CD14-positive monocyte (primary cell): ENCODE results near the gene KRT23. TPM values are rescaled to one million over a fixed set of nuclear protein-coding genes. Genes with fewer than 3 reads are reported as not detected.

Source experiments
- DNase-seq, 3 donors: peaks; one replicate each; pipeline ENCODE4 v3.0.0-alpha.2; 2011 to 2022
- H2AFZ ChIP-seq: 2 replicates; pipeline ENCODE4 v1.6.0; 2012; ENCODE audit warnings: mild to moderate bottlenecking, low read depth, low read length, inconsistent platforms; ENCODE audit not compliant: insufficient read depth, poor library complexity, severe bottlenecking
- H3K27ac ChIP-seq, 2 donors: 1 replicate in 1 of 2; 2 replicates in 1 of 2; pipeline ENCODE4 v1.5.1; 2012 to 2013; ENCODE audit warnings: low read length in 2 of 2, control low read depth in 1 of 2, inconsistent platforms in 1 of 2, low read depth in 1 of 2, mild to moderate bottlenecking in 1 of 2
- H3K27me3 ChIP-seq, 2 donors: one replicate each; pipeline versions ENCODE4 v1.6.0 to v1.6.1; 2011 to 2013; ENCODE audit warnings: low read length in 2 of 2; ENCODE audit not compliant: control insufficient read depth in 2 of 2, insufficient read depth in 2 of 2
- H3K36me3 ChIP-seq, 2 donors: replicated peaks in 1 of 2; 1 replicate in 1 of 2; 2 replicates in 1 of 2; pipeline versions ENCODE4 v1.5.1 to v1.6.1; 2012 to 2013; ENCODE audit warnings: low read length in 2 of 2, control low read depth in 1 of 2, inconsistent platforms in 1 of 2, mild to moderate bottlenecking in 1 of 2; ENCODE audit not compliant: insufficient read depth in 2 of 2, control insufficient read depth in 1 of 2
- H3K4me1 ChIP-seq, 2 donors: 1 replicate in 1 of 2; 2 replicates in 1 of 2; pipeline versions ENCODE4 v1.5.1 to v1.6.1; 2012 to 2013; ENCODE audit warnings: low read length in 2 of 2, control low read depth in 1 of 2, inconsistent platforms in 1 of 2, mild to moderate bottlenecking in 1 of 2, moderate library complexity in 1 of 2; ENCODE audit not compliant: insufficient read depth in 2 of 2, control insufficient read depth in 1 of 2
- H3K4me2 ChIP-seq: replicated peaks from 2 replicates; pipeline ENCODE3; 2012; ENCODE audit warnings: low read length, moderate library complexity, mild to moderate bottlenecking; ENCODE audit not compliant: poor library complexity, severe bottlenecking; ENCODE audit errors: extremely low read depth
- H3K4me3 ChIP-seq, 3 experiments: fragments of 200-600 bp in 1 of 3; sonication (generic) in 1 of 3; replicated peaks in 1 of 3; 1 replicate in 2 of 3; 2 replicates in 1 of 3; pipeline ENCODE4 v1.5.1; 2011 to 2013; ENCODE audit warnings: low read length in 3 of 3, mild to moderate bottlenecking in 3 of 3, control low read depth in 2 of 3, low read depth in 2 of 3, inconsistent platforms in 1 of 3, moderate library complexity in 1 of 3
- H3K79me2 ChIP-seq: 2 replicates; pipeline ENCODE4 v1.6.0; 2012; ENCODE audit warnings: mild to moderate bottlenecking, control low read depth, inconsistent platforms, low read length, moderate library complexity; ENCODE audit not compliant: insufficient read depth
- H3K9ac ChIP-seq: 2 replicates; pipeline ENCODE4 v1.6.0; 2017; ENCODE audit warnings: low read length, mild to moderate bottlenecking; ENCODE audit not compliant: insufficient read depth, poor library complexity, severe bottlenecking
- H3K9me3 ChIP-seq, 2 donors: replicated peaks in 1 of 2; 1 replicate in 1 of 2; 2 replicates in 1 of 2; pipeline versions ENCODE4 v1.5.1 to v1.6.1; 2012 to 2013; ENCODE audit warnings: low read length in 2 of 2, control low read depth in 1 of 2; ENCODE audit not compliant: control insufficient read depth in 1 of 2, insufficient read depth in 1 of 2
- H4K20me1 ChIP-seq: 2 replicates; pipeline ENCODE4 v1.6.0; 2012; ENCODE audit warnings: mild to moderate bottlenecking, low read length, control low read depth, moderate library complexity; ENCODE audit not compliant: insufficient read depth
- H3K27ac Mint-ChIP-seq, 7 donors: one replicate each; pipeline ENCODE4 v1.8.0; 2020; ENCODE audit warnings: mild to moderate bottlenecking in 7 of 7, mixed read lengths in 7 of 7, moderate library complexity in 6 of 7, inconsistent platforms in 2 of 7
- H3K27me3 Mint-ChIP-seq, 3 donors: one replicate each; pipeline ENCODE4 v1.8.0; 2021 to 2022; ENCODE audit warnings: low read depth in 3 of 3, mild to moderate bottlenecking in 3 of 3, mixed read lengths in 3 of 3, moderate library complexity in 3 of 3, inconsistent platforms in 1 of 3
- H3K36me3 Mint-ChIP-seq, 2 donors: one replicate each; pipeline ENCODE4 v1.8.0; 2020; ENCODE audit warnings: mixed read lengths in 2 of 2, inconsistent platforms in 1 of 2, mild to moderate bottlenecking in 1 of 2
- H3K4me1 Mint-ChIP-seq: one replicate; pipeline ENCODE4 v1.8.0; 2020; ENCODE audit warnings: mild to moderate bottlenecking, mixed read lengths
- H3K4me3 Mint-ChIP-seq, 2 donors: one replicate each; pipeline ENCODE4 v1.8.0; 2020; ENCODE audit warnings: mild to moderate bottlenecking in 2 of 2, mixed read lengths in 2 of 2, moderate library complexity in 1 of 2
- H3K9me3 Mint-ChIP-seq, 7 donors: one replicate each; pipeline ENCODE4 v1.8.0; 2020 to 2022; ENCODE audit warnings: mixed read lengths in 7 of 7, mild to moderate bottlenecking in 6 of 7, moderate library complexity in 6 of 7, inconsistent platforms in 2 of 7
- WGBS: methylation state at CpG from one replicate; pipeline ENCODE4 v1.1.5; 2013; ENCODE audit warnings: missing lambda C conversion rate; ENCODE audit not compliant: insufficient coverage; 5-methylcytosine and 5-hydroxymethylcytosine counted together
- intact Hi-C, 2 donors: fragments of 100-400 bp; cut with micrococcal nuclease; formaldehyde crosslinking; loops; one replicate each; pipeline versions ENCODE4 v1.15.0 to v1.15.1; 2023
- polyA plus RNA-seq, 3 donors: library from polyadenylated mRNA; depleted of rRNA in 1 of 3; unstranded in 2 of 3; stranded (reverse) in 1 of 3; fragments of 300-500 nt in 2 of 3; fragments of >200 nt in 1 of 3; fragmentation: Illumina TruSeq in 2 of 3; gene quantifications; 1 replicate in 2 of 3; 2 replicates in 1 of 3; pipeline ENCODE4 v1.2.3, GENCODE V29; 2012 to 2021
- TF ChIP-seq, protein P1 (sequence below): fragments of 200-600 bp; IDR thresholded peaks from one replicate; pipeline ENCODE4 v1.8.0; 2022; ENCODE audit warnings: antibody characterized with exemption, mild to moderate bottlenecking

The KRT23 gene
- polyA plus RNA-seq, 3 donors = 1.7 to 7.6 (median 3.6) TPM

DNA sequence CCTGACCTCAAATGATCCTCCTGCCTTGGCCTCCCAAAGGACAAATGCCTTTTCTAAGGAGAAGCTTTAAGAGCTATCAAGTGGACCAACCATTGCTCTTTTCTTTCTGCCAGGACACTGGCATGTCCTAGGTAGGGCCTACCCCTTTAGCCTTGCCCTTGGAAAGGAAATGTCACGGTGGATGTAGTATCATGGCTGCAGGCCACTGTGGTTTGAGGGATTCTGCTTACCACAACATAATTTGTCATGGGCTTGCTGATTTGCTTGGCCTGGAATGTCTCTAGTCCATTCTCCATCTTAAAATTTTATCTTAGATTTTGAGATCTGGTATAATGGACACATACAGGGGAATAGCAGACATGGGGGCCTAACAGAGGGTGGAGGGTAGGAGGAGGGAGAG is 58.4 kb downstream of the KRT23 start:
- H3K4me2 ChIP-seq = no peak overlapping the region
- H3K4me1 ChIP-seq = no peaks in the 10 kb centered on the region
- H4K20me1 ChIP-seq = no peaks in the 10 kb centered on the region
- H2AFZ ChIP-seq = no peak overlapping the region
- H3K27ac ChIP-seq = no peak overlapping the region
- intact Hi-C loops = no loop called here
- Mint-ChIP-seq H3K27ac (no peak overlapping the region), H3K4me1 (no peaks in the 10 kb centered on the region), H3K36me3 (no peaks in the 10 kb centered on the region), H3K27me3 (peaks cover 7 to 11% (median 7%) of the 10 kb centered on the region in 3 donors), H3K4me3 (no peak overlapping the region), H3K9me3 (peaks cover 0 to 2% (median 0%) of the 10 kb centered on the region in 7 donors)
- H3K4me3 ChIP-seq = no peak overlapping the region
- no peak overlapping the region for H3K9ac ChIP-seq
- H3K27me3 ChIP-seq = peaks cover 0 to 12% of the 10 kb centered on the region in 2 donors
- no peaks in the 10 kb centered on the region for H3K36me3 ChIP-seq
- H3K79me2 ChIP-seq = no peaks in the 10 kb centered on the region
- TF ChIP-seq, protein P1, sequence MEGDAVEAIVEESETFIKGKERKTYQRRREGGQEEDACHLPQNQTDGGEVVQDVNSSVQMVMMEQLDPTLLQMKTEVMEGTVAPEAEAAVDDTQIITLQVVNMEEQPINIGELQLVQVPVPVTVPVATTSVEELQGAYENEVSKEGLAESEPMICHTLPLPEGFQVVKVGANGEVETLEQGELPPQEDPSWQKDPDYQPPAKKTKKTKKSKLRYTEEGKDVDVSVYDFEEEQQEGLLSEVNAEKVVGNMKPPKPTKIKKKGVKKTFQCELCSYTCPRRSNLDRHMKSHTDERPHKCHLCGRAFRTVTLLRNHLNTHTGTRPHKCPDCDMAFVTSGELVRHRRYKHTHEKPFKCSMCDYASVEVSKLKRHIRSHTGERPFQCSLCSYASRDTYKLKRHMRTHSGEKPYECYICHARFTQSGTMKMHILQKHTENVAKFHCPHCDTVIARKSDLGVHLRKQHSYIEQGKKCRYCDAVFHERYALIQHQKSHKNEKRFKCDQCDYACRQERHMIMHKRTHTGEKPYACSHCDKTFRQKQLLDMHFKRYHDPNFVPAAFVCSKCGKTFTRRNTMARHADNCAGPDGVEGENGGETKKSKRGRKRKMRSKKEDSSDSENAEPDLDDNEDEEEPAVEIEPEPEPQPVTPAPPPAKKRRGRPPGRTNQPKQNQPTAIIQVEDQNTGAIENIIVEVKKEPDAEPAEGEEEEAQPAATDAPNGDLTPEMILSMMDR = no peak
- H3K9me3 ChIP-seq = no peaks in the 10 kb centered on the region
- no CpG with 5 or more reads among the region's 1 CpG for WGBS
- no peak for DNase-seq

DNA sequence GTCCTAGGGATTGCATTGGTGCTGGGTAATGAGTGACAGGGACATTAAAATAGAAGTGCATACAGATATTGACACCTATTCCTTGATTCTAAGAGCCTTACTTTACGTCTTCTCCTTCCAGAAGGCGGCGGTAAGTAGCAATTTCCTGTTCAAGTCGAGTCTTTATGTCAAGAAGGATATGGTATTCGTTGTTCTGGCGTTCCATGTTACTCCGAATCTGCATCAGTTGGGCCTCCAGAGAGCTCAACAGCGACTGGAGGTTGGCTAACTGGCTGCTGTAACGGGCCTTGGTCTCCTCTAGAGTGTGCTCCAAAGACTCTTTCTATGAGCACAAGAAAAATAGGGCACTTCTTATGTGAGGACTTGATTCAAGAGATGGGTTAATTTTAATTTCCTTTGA is 59.4 kb downstream of the KRT23 start:
- Histone ChIP-seq H4K20me1 (no peaks in the 10 kb centered on the region), H3K27me3 (peaks cover 0 to 10% of the 10 kb centered on the region in 2 donors), H3K4me2 (no peak overlapping the region), H3K4me1 (no peaks in the 10 kb centered on the region), H3K4me3 (no peak overlapping the region), H3K9ac (no peak overlapping the region), H3K27ac (no peak overlapping the region), H3K79me2 (no peaks in the 10 kb centered on the region), H3K9me3 (no peaks in the 10 kb centered on the region), H2AFZ (no peak overlapping the region), H3K36me3 (no peaks in the 10 kb centered on the region)
- intact Hi-C loops = no loop called here
- DNase-seq = no peak
- peaks cover 0 to 2% (median 0%) of the 10 kb centered on the region in 7 donors for H3K9me3 Mint-ChIP-seq
- H3K27ac Mint-ChIP-seq = no peak overlapping the region
- peaks cover 5 to 7% (median 5%) of the 10 kb centered on the region in 3 donors for H3K27me3 Mint-ChIP-seq
- H3K4me3 Mint-ChIP-seq = no peak overlapping the region
- H3K36me3 Mint-ChIP-seq = no peaks in the 10 kb centered on the region
- WGBS = 97% methylated on average over 9 of the region's 9 CpGs
- no peaks in the 10 kb centered on the region for H3K4me1 Mint-ChIP-seq
- TF ChIP-seq, protein P1 = no peak
